Measurements from ENCODE around the gene PLCL1.
"Not testable (repeated sequence)": the region's sequence is repeated elsewhere in the genome, so short reads cannot be mapped to it uniquely, and the experiment has no call there.

The PLCL1 gene

DNA sequence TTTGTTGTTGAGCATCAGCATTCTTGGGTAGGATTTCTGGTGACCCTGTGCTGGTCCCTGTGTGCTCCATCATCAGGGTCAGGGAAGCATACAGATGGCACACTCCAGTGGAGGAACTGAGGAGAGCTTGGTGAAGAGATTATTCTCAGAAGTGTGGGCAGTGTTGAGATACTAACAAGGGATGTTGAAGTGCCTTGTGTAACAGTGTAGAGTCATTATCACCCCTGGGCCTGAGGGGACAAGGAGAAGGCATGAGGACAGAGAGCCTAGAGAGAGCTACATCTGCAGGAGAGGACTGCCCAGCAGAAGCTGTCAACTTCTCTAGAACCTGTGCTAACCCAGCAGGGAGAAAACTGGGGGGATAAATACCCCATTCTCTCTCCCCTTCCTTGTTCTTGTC, 189.0 kb downstream of the PLCL1 start:
- no peak for DNase-seq (ENCODE audit: extremely low read depth in 1 of 2, low read depth in 1 of 2)

DNA sequence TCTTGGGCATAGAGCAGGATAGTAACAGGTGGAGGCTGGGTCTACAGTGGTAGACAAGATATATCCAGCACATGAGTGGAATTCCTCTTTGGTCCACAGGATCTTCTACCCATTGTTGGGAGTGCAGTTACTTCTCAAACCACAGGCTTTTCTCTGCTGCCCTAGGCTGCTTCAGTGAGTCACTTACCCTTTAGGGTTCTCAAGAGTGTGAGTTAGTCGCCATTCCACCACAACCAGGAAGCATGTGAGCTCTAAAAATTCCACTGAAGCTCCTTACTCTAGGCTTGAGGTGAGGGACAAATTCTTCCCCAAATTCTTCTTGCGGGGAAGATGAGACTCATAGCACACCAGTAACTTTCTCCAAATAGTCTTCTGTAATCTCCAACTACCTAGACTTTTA, 189.4 kb downstream of the PLCL1 start:
- no peak for DNase-seq (ENCODE audit: extremely low read depth in 1 of 2, low read depth in 1 of 2)

DNA sequence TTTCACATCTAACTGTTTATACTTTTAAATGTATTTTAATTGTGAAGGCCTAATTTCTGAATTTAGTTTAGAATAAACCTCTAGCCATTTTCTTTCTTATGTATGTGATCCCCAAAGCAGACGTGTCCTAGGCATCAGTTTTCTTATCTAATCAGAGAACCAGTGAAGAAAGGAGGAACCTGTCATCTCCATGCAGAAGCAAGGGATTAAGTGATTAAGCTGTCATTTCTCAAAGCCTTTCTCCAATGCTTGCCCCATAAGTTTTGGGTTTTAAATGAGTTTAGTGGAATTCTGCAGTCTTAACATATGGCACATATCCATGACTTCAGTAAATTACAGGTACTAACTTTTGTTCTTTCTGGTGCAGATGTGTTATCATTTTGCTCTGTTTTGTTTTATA, 190.4 kb downstream of the PLCL1 start:
- DNase-seq (ENCODE audit: extremely low read depth in 1 of 2, low read depth in 1 of 2), result no peak

DNA sequence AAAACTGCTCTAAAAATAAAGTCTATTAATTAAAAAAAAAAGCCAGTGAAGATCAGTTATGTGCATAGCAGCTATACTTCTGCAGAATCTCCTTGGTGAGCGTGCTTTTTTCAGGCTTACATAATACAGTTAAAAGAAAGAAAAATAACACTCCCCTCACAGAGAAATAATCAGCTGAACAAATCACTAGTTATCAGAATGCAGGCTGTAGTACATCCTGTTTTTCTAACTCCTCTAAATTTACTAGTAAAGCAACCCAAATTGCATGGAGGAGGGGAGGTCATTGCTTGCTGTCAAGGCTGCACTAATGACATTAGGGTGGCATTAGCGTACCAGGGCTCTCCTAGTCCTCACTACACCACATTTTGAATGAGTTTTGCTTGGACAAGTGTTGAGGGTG, 192.2 kb downstream of the PLCL1 start:
- no peak for DNase-seq (ENCODE audit: extremely low read depth in 1 of 2, low read depth in 1 of 2)

DNA sequence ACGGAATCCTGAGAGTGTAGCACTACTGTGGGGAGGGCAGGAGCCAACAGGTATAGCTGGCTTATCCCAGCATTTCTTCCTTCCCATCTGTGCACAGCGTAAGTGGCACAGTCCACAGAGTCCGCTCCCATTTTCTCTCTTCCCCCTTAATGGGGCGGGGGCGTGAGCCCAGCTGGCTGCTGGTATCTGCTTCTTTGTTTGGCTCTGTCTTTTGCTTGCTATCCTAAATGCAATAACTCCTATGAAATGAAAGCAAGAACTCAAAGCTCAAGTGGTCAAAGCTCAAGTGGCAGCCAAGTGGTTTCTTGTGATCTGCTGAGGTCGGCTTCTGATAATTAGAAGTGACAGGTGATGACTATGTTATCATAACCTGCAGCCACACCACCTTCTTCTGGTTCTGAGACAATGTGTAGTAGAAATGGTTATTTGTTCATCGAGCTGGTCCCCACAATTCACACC, 192.7 kb downstream of the PLCL1 start:
- DNase-seq (ENCODE audit: extremely low read depth in 1 of 2, low read depth in 1 of 2), result no peak

DNA sequence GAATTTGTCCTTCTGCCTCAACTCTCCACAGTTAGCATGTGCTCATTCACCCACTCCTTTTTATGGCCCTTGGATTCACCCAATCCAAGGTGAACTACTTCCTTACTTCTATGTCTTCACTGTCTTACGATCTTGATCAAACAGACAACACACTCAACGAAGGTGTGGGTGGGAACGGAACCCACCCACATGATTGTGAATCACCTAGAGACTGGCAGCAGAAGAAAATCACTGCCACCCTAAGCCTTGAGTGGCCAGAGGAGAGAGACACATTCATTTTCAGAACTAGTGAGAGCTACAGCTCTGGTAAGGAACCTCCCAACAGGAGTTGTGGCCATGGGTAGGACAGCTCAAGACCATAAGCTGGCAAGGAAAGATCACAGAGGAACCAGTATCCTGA, 194.3 kb downstream of the PLCL1 start:
- no peak for DNase-seq (ENCODE audit: extremely low read depth in 1 of 2, low read depth in 1 of 2)

DNA sequence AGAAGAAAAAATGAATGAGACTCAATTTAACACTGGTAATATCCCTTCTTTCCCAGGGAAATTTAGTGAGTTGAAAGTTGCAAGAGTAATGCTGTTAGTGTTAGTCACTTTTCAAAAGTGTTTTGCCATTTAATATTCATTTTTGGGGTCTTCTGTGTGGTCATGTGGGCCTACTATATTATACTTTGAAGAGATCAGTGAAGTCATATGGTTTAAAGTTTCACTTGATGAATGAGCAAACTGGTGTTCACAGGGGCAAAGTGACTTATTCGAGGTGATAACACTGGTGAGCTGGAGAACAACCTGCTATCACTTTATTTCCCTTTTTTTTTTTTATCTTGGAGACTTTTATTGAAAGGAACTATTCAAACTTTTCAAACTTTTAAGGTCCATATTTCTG, 196.0 kb downstream of the PLCL1 start:
- no peak for DNase-seq (ENCODE audit: extremely low read depth in 1 of 2, low read depth in 1 of 2)

DNA sequence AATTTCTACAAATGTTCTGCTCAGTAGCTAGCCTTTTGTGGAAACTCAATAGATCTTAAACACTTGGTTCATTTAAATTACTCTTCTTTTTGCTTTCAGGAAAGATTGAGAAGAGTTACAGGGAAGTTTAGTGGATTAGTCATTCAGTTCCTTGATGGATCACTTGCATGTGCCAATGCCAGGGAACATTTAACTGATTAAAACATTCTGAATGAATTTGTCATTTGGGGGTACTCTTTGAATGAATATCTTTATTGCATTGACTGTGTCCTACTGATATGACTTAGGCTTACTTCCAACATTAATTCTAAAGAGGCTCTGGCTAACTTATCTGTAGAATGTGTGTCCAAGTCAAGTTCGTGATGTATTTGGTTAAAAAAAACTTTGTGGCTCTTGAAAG, 199.8 kb downstream of the PLCL1 start:
- no peak for DNase-seq (ENCODE audit: extremely low read depth in 1 of 2, low read depth in 1 of 2)

DNA sequence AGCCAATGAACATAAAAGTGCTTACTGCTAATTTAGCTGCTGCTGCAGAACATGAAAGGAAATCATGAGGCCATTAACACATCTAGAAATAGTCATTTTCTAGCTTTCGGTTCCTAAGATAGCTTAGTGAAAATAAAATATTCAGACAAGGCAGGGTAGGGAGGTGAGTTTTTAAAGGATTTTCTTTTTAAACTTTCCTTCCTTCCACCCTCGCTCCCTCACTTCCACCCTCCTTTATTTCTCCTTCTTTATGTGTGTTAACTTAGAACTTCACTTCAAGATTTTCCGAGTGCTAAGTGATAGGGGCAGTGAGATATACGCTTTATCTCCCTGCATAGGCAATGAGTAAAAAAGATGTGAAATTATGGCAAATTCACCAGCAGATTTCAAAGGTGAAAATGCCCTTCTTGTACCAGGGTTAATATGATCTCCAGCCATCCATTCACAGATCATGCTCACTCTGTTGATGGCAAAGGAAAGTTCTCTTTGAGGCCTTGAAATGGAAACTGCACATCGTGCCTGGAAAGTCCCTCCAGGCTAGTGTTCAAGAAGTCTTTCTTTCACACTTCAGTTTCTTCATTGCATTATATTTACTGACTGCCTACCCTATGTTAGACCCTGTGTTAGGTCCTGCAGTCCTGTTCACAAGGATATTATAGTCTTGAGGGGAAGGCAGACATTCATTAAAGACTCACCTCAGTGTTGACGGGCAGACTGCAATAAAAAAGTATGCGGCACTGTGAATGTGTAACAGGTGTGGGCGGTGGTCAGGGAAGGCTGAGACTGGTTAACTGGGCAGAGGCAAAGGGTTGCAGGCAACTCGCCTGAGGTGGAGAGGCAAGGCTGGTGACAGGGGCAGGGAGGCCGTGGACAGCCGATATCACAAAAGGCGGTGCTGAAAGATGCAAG, 200.8 kb downstream of the PLCL1 start:
- no peak for DNase-seq (ENCODE audit: extremely low read depth in 1 of 2, low read depth in 1 of 2)

DNA sequence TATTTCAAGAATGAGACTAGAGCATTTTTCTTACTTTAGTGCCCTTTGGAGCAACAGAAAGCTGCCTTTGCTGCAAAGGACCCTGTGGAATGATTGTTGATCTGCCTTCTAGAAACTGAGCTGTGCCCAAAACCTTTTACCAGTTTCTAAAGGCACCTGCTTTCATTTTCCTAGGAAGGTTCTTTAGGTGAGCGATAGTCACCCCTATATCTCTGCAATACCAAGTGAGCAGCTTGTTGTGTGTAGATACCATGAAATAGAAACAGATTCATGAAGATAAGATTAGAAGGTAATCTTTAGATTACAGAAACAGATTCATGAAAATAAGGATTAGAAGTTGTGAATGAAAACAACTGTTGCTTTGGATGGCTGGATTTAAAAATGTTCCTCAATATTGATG, 202.3 kb downstream of the PLCL1 start:
- DNase-seq (ENCODE audit: extremely low read depth in 1 of 2, low read depth in 1 of 2), result no peak

DNA sequence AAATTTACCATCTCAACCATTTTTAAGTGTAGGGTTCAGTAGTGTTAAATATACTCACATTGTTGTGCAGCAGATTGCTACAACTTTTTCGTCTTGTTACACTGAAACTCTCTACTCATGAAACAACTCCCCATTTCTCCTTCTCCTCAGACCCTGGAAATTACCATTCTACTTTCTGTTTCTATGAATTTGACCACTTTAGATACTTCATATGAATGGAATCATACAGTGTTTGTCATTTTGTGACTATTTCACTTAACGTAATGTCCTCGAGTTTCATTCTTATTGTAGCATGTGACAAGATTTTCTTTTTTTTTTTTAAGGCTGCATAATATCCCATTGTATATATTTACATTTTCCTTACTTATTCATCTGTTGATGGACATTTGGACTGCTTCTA, 203.8 kb downstream of the PLCL1 start:
- DNase-seq (ENCODE audit: extremely low read depth in 1 of 2, low read depth in 1 of 2), result no peak

DNA sequence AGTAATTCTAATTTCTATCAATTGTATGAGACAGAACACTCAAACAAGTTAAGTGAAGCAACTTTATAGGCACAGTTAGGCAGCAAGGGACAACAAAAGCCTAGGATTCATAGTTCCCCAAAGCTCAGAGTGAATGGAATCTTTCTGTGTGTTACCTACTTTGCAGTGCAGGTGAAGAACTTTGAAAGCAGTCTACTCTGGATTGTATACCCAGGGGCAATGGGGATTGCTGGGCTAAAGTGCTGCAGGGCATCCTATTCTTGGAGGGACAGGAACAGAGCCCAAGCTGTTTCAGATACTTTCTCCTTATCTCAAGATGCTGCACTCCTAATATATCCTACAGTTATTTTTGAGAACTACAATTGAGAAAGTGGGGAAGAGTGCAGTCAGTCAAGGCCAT, 207.6 kb downstream of the PLCL1 start:
- no peak for DNase-seq (ENCODE audit: extremely low read depth in 1 of 2, low read depth in 1 of 2)

DNA sequence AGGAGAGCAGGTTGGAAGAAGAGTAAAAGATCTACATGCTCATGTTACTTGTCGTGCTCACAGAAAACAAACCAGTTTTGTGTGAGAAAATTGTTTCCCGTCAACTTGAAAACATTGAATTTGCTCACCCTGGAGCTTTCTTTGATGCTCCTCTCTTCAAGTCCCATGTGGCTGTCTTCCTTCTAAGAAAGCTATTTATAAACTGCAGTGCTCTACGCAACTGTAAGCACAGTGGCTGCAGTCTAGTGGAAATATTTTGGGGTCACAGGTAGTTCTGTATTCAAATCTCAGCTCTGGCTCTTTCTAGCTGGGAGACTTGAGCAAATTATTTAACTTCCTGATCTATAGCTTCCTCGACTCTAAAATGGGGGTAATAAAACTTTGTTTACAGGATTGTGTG, 211.8 kb downstream of the PLCL1 start:
- no peak for DNase-seq (ENCODE audit: extremely low read depth in 1 of 2, low read depth in 1 of 2)

DNA sequence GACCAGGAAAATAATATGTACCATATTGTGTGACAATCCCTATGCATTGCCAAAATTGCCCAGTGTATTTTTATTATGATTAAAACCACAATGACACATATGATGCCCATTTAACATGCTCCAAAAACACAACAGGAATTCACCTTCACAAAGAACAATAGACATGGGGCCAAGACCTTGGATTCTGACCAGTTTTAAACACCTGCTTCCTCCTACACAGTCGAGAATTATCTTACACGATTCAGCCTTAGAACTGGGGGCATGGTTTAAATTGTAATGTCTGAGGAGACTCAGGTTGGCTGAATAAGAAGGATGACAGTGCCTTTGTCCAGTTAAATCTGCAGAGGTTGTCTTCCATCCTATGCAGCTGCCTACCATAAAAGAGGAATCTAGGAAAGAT, 212.7 kb downstream of the PLCL1 start:
- no peak for DNase-seq (ENCODE audit: extremely low read depth in 1 of 2, low read depth in 1 of 2)

DNA sequence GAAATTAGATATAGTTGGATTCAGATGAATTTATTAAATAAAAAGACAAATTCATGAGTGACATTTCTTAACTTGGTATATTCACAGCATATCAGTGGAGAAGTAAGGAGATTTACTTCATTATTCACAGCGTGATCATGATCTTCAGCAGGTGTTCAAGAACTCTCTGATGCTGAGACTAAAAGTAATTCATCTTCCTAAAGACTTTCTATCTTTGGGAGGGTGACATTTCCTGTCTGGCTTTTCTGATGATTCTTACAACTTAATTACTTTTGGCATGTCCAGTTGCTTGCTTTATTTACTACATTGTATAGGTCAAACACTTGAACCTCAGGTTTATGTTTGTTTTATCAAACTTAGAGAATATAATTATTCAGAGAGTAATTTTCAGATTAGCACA, 224.6 kb downstream of the PLCL1 start:
- DNase-seq (ENCODE audit: extremely low read depth in 1 of 2, low read depth in 1 of 2), result no peak

DNA sequence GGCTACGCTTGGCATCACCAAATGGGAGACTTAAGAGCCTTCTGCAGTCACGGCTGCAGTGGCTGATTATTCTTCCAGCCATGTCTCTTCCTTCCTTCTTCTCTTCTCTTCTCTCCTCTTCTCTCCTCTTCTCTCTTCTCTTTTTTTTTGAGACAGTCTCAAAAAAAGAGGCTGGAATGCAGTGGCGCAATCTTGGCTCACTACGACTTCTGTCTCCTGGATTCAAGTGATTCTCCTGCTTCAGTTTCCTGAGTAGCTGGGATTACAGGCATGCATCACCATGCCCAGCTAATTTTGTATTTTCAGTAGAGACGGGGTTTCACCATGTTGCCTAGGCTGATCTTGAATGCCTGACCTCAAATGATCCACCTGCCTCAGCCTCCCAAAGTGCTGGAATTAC, 225.2 kb downstream of the PLCL1 start:
- DNase-seq (ENCODE audit: extremely low read depth in 1 of 2, low read depth in 1 of 2), result not testable (repeated sequence)

DNA sequence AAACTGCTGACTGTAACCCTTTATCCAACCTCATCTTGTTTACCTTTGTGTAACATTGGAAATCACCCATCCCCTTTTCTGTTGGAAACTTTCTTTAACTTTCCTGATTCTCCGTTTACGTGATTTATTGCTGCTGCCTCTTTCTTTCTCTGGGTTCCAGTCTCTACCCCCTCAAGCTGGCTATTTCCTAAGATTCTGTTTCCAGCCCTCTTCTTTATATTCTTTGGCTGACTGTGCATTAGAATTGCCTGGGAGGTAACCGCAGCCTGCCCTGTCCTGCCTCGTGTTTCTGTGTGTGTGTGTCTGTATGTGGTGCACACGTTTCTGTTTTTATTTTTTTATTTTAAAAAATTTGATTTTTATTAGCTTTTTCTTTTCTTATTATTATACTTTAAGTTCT, 229.2 kb downstream of the PLCL1 start:
- DNase-seq (ENCODE audit: extremely low read depth in 1 of 2, low read depth in 1 of 2), result no peak

DNA sequence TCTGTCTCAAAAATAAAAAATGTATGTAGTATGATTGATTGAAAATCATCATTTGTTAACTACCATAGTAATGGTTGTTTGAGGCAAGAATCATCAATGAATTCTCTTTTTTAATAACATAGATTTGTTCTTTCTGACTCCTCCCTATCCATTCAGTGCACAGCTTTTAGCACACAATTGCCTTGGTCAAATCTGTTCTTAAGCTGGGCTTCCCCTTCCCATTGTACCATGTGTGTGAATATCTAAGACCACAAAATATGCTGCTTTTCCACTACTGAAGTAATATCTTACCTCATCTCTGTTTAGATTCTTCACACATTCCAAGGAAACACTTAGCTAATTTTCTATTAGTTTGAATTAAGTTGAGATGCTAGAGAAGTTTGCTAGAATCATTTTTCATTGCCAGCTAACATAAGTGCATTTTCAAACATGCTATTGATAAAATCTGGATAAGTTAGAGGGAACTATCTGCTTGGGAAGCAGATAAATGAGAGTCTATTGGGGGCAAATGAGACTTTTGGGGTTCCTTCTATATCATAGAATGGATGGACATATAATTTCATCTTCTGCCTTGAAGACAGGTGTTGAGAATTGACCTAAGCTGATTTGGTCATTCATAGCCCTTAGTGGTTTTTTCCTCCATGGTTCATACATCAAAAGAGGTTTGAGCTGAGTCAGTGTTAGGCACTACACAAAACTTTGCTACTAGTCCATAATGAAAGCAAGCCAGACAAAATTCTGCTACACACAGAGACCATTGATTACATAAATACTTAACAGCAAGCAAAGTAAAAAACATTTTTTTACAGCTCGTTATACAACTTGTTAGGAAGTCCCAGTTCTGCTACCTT, 231.9 kb downstream of the PLCL1 start:
- no peak for DNase-seq (ENCODE audit: extremely low read depth in 1 of 2, low read depth in 1 of 2)

DNA sequence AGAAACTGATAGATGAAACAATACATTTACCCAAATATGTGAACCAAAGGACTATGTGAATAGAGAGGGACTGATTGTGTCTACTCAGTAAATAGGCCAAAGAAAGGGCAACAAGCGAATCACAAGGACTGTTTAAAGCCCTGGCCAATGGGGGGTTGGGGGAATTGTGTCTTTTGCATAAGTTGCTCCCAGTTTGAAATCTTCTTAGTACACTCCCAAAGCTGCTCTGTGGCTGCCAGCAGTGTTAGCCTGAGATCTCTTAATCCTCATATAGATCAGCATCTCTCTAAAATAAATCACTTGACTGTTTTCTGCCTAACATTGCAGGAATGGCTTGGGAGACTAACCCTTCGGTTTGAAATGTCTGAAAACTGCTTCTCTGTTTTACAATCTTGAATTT, 236.4 kb downstream of the PLCL1 start:
- no peak for DNase-seq (ENCODE audit: extremely low read depth in 1 of 2, low read depth in 1 of 2)

DNA sequence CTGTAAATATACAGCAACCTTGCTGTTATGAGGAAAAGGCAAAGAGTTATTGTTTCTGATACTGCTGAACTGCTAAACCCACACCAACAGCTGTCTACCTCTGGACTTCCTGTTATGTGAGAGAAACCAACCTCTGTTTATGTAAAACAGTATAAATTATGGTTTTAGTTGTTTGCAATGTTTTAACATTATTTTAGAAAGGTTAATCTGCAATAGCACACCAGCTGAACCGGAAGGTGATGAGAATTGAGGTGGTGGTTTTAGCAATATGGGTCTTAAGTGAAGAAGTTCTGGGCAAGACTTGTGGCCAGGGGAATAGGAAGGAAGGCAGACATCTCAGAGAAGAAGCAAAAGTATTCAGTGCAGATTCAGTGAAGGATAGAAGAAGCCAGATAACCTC, 237.8 kb downstream of the PLCL1 start:
- DNase-seq (ENCODE audit: extremely low read depth in 1 of 2, low read depth in 1 of 2), result no peak

DNA sequence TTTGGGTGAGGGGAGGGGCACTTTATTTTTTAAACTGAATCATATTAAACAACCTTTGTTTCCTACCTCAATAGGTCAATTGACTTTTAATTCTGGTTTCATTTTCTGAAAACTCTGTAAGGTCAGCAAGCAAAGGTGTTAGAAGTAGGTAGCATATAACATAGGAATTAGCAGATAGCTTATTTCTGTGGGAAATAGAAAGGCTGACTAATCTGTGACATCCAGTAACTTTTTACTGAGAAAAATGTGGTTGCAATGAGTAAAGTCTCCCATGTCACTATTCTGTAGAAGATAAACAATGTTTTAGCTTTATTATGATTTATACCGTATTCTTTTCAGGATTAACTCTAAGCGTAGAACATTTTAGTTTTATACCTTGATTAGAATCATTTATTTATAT, 240.4 kb downstream of the PLCL1 start:
- DNase-seq (ENCODE audit: extremely low read depth in 1 of 2, low read depth in 1 of 2), result no peak

DNA sequence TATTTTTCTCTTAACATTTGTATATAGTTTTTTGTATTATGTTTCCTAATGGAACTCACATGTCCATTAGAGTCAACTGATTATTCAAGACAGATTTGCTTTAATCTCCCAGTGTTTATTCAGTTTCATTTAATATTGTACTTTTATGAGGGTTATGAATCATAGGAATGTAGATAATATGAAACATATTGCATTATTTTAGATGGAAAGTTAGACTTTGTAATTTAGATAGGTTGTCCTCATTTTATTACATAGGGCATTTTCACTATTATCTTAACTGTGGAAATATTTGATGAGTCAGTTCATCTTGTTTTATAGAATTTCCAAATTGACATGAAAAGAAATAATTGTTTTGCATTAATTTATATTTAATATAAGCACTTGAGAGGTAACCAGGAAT, 240.8 kb downstream of the PLCL1 start:
- no peak for DNase-seq (ENCODE audit: extremely low read depth in 1 of 2, low read depth in 1 of 2)

Measured in stimulated activated CD8-positive, alpha-beta memory T cell treated with anti-CD3 and anti-CD28 coated beads, Interleukin-7, amount 100 ng/mL, for 48 hours (primary cell).